ENCODE results near the gene FOXF2. TPM values are rescaled to one million over a fixed set of nuclear protein-coding genes. Genes with fewer than 3 reads are reported as not detected.

FOXF2 gene
- total RNA-seq, 2 donors from 2014 or later = 0.55 TPM; not detected in 1

GRCh38 chr6:1426416-1426815 lies 37.0 kb downstream of the FOXF2 start:
- Histone ChIP-seq H3K36me3 (no peaks in the 10 kb centered on the region), H3K4me1 (no peaks in the 10 kb centered on the region), H3K27me3 (no peaks in the 10 kb centered on the region), H3K27ac (no peak overlapping the region), H3K9me3 (no peaks in the 10 kb centered on the region), H3K4me3 (no peak overlapping the region)
- DNase-seq (ENCODE audit: low spot score) = no peak
- no peak for TF ChIP-seq CTCF (IDR thresholded peaks at IDR 0.05)

DNA sequence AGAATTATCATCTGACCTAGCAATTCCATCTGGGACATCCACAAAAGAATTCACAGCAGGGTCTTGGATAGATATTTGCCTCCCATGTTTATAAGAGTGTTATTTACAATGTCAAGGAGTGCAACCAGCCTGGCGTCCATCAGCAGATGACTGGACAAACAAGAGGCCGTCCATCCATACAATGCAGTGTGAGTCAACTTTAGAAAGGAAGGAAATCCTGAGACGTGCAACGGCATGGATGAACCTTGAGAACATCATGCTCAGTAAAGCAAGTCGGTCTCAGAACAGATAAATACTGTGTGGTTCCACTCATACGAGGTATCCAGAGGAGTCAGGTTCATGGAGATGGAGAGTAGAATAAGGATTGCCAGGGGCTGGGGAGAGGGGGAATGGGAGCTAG lies 46.4 kb downstream of the FOXF2 start:
- Histone ChIP-seq H3K9me3 (no peaks in the 10 kb centered on the region), H3K4me3 (no peak overlapping the region), H3K27ac (no peak overlapping the region), H3K27me3 (peaks cover 0 to 6% of the 10 kb centered on the region in 2 donors), H3K36me3 (no peaks in the 10 kb centered on the region), H3K4me1 (no peaks in the 10 kb centered on the region)
- no peak for DNase-seq (ENCODE audit: low spot score)
- no peak for TF ChIP-seq CTCF (IDR thresholded peaks at IDR 0.05)

DNA sequence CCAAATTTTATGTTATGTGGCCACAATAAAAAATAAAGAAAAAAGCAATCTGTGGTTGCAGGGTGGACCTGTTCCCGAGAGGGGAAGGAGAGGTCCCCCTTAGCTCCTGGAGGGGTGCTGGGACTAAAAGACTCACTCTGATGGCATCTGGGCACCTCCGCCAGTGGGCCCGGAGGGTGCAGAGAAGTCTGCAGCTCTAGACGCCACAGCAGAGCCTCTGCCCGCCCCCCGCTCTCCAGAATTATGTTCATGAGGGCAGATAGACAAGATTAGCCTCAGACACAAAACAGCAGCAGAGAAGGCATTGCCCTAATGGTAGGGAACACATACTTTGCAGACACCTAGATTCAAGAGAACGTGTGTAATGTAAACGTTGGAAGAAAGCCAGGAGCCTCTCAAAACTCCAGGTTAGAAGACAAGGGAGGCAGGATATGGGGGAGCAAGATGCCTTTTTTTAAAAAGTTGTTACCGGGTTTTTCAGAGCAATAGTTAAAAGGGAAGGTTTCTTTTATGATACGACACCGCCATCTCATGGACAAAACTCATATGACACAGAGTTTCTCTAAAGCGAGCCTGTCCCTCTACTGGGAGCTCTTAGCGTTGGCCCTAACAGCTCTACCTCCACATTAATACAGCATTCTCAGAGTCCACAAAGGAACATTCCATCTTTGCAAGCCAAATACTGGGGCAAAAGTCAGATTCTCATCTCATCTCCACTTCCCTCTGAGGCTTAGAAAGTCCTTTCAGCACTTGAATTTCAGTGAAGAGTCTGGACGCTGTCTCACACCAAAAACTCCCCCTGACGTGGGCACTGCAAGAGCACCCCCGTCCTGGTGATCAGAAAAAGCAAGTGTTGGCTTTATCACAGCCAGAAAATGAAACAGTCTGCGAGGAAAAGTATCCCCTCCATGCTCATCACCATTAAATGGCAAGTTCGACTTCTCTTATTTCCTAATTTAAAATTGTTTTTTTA lies 47.2 kb downstream of the FOXF2 start:
- H3K27me3 ChIP-seq = peaks cover 0 to 6% of the 10 kb centered on the region in 2 donors
- peak; percentile 62 to 81 for TF ChIP-seq CTCF (IDR thresholded peaks at IDR 0.05)
- no peaks in the 10 kb centered on the region for H3K4me1 ChIP-seq
- DNase-seq (ENCODE audit: low spot score) = no peak
- no peaks in the 10 kb centered on the region for H3K36me3 ChIP-seq
- no peak overlapping the region for H3K27ac ChIP-seq
- H3K4me3 ChIP-seq = no peak overlapping the region
- H3K9me3 ChIP-seq = no peaks in the 10 kb centered on the region

DNA sequence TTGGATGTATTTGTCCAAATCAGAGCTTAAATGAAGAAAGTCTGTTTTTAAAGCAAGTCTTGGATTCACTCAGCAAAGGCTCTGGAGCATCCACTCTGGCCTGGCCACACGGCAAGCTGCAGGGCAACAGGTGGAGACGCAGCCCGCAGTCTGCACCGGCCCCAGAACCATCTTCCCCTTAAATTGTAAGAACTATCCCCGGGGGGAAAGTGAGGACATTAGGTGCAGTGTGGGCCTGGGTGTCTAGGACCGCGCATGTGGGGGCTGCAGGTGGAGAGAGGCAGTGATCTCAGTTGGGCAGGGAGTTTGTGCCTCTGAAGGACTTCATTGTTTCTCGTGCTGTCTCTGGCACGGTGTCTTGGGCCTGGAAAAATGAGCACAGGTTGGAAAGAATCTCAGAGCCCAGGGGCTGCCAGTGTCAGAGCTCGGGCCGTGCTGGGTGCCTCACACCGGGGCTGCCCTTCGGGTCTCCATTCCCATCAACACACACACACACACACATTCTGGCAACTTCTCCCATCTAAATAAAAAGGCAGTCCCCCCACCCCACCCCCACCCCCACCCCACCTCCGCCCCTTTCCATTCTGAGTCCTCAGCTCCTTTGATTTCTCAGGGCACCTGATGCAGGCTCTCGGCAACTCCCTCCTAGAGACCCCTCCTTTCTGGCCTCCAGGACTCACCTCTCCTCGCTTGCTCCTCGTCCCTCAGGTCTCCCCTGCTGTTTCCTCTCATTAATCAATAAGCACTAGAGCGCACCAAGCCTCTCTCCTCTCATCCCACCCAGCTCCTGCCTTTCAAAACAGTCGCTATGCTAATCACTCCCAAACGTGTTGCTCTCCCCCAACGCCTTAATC lies 48.4 kb downstream of the FOXF2 start:
- DNase-seq (ENCODE audit: low spot score) = no peak
- no peaks in the 10 kb centered on the region for H3K9me3 ChIP-seq
- no peak overlapping the region for H3K27ac ChIP-seq
- H3K36me3 ChIP-seq = no peaks in the 10 kb centered on the region
- no peaks in the 10 kb centered on the region for H3K4me1 ChIP-seq
- H3K27me3 ChIP-seq = peaks cover 0 to 6% of the 10 kb centered on the region in 2 donors
- TF ChIP-seq CTCF (IDR thresholded peaks at IDR 0.05) = no peak
- no peak overlapping the region for H3K4me3 ChIP-seq

DNA sequence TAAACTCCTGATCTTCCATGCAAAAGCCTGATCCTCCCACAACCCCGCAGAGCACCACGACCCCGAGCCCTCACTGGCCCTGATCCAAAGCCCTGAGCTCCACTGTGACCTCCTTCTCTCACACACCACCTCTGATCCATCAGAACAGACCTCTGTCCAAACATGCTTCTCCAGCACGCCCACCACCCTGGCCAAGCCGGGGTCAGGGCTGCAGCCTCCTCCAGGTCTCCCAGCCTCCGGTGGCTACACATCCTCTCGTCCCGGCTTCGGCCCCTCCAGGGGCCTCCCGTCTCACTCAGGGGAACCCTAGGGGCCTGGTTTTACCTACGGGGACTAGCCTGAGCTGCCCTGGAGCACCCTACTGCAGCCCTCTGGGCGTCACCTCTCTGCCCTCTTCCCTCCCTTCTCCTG lies 49.1 kb downstream of the FOXF2 start:
- H3K27ac ChIP-seq = no peak overlapping the region
- peaks cover 0 to 6% of the 10 kb centered on the region in 2 donors for H3K27me3 ChIP-seq
- DNase-seq (ENCODE audit: low spot score) = no peak
- no peaks in the 10 kb centered on the region for H3K9me3 ChIP-seq
- no peaks in the 10 kb centered on the region for H3K36me3 ChIP-seq
- TF ChIP-seq CTCF (IDR thresholded peaks at IDR 0.05) = no peak
- H3K4me1 ChIP-seq = no peaks in the 10 kb centered on the region
- no peak overlapping the region for H3K4me3 ChIP-seq
